Stimulated activated CD4-positive, alpha-beta T cell treated with anti-CD3 and anti-CD28 coated beads, TNF-alpha, amount 100 ng/mL, for 24 hours (primary cell): ENCODE results near the gene NKIRAS2.
A peak's percentile ranks its signal among the peaks of the same experiment; 100 is the strongest.

ENCODE experiments used
- DNase-seq, 3 experiments: peaks; one replicate each; pipeline ENCODE4 v3.0.0-alpha.2; 2020; ENCODE audit warnings: low read depth in 3 of 3

Gene NKIRAS2

DNA sequence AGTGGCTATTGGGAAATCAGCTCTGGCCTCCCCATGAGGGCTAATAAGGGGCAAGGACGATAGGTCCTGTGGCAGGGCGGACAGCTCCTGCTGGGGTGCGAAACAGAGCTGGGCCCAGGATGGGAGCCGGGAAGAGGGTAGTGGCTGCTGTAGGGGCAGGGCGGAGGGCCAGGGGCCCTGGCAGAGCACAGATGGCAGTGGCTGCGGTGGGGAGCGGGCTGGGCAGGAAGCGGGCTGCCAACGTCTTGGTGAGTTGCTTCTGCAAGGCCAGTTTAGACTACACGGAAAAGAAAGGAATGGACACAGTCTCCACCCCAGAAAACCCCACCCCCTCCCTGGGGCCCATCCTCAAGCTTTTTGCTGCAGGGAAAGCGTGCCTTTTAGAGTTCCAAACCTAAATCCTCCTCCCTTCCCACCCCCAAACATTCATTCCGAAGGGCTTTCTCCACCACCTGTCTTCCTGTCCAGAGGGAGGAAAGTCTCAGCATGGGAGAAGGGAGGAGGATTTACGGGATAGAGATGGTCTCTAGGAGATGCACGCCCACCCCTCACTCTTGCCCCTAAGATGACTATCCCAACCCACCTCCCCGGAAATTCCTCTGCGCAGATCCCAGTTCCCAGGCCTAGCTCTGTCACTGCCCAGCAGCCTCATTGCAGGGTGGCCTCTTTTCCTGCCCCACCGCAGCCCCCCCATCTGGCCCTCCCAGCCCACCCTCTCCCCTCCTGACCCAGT lies 7.1 kb downstream of the NKIRAS2 start:
- no peak for DNase-seq

DNA sequence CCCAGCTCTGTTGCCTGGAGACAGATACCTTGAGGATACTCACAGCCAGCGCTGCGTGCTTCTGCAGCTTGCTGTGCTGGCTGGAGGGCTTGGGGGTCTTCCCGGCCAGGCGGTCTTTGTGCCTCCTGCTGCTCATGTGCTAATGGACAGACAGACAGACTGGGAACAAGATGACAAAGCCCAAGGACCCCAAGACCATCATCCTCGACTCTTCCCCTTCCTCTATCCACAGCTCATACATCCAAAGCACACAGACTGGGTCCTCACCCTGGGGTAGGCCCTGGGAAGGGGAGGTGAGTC lies 7.7 kb downstream of the NKIRAS2 start:
- DNase-seq: no peak

DNA sequence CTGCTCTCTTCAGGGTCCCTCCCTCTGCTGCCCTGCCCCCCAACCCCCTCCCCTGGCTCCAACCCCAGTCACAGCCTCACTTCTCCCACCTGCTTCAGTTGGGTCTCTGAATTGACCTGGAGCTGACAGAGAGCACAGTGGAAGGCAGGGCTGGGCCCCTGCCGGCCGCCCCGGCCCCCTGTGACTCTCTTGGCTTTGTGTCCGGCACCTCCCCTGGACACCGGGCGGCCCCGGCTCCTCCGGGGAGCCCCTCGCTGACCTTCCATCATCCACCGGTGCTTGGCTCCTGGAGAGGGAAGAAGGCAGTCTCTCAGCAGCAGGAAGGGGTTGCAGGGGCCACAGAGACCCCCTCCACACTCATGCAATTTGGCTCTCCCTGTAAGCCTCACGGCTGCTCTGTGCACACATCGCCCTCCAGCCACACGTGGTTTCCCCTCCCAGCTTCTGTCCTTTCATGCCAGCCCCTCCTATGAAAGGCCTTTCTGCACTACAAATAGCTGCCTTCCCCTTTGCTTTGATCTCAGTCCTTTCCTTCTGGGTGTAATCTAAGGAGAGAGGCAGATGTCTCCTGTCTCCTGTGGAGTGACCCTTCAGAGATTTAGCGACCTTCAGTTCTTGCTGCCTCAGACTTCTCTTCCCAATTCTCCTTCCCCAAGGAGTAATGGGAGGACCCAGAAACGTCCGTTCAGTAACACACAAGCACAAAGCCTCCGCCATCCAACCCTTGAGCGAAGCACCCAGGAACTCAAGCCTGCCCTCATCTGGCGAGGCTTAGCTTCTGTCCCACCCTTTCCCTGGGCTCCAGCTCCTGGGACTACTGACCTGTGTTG lies 8.3 kb downstream of the NKIRAS2 start:
- no peak for DNase-seq

DNA sequence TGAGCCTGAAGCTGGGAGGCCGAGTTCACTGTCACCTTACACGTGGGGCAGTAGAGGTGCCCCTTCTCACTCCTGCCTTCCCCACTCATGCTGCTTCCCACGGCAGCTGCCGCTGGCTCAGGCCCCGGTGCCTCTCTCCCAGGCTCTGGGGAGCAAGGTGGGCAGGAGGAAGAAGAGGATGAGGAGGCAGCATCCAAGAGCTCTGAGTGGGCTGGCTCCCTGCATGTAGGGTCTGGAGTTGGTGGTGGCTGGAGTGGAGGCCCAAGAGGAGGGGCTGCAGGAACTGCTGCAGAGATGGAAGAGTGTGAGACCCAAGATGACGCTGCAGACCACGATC lies 8.9 kb downstream of the NKIRAS2 start:
- no peak for DNase-seq

DNA sequence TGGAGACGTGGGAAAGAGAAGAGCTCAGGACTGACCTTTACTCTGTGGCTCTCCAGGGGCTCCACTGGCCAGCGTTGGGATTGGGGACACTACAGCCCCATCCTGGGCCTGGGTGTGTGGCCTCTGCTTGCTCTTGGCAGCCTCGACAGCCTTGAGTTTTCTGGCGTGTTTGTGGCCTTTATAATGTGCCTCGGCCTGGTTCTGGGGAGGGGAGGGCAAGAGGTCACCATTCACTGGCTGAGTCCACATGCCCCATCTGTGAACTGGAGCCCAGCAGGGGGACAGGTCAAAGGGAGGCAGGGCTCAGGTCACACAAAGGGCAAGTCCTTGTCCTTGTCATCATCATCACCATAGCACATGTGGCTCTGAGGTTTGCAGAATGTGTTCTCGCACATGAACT lies 11.7 kb downstream of the NKIRAS2 start:
- no peak for DNase-seq

DNA sequence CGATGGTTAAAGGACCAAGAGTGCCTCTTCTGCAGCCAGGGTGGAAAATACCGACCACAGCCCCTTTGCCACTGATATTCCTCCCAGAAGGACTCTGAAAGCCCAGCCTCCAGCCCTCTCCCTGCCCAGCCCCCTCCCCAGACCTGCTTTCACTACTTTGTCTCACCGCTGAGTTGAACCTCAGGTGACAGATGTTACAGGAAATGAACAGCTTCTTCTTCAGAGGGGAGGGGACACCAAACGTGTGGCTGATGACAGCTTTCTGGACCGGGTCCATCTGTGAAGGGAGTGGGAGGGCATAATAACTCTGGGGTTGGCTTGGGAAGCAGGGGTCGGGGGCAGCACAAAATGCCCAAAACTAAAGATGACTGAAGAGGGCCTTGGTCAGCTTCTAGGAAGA lies 14.2 kb downstream of the NKIRAS2 start:
- DNase-seq: no peak

DNA sequence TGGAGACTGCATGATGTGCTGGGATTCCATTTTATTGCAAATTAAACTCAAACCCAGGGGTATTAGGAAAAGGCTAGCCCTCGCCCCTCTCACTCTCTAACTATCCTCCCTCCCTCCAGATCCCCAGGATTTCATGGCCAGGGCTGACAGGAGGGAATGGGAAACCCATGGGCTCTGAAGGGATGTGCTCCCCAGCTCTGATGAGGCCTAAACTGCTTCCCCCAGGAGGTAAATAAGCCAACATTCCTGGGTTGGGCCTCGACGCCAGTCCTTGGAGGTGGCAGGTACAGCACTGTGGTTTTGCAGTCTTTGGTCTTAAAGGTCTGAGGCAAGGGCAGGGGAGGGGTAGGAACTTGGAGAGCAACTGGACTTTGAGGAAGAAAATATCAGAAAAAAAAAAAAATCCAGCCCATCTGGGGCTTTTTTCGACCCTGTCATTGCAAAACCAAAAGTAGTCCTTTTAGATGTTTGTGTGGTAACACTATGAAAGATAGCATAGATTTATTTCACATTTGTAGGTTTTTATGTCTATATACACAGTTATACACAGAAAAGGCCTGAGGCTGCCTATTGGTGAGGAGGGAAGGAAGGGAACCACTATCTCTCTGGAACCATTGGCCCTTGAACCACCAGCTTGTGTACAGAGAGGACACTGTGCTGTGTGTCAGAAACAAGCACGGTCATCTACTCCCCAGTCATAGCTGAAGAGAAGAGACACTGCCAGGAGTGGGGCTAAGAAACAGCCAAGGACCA lies 18.5 kb downstream of the NKIRAS2 start:
- DNase-seq: no peak

DNA sequence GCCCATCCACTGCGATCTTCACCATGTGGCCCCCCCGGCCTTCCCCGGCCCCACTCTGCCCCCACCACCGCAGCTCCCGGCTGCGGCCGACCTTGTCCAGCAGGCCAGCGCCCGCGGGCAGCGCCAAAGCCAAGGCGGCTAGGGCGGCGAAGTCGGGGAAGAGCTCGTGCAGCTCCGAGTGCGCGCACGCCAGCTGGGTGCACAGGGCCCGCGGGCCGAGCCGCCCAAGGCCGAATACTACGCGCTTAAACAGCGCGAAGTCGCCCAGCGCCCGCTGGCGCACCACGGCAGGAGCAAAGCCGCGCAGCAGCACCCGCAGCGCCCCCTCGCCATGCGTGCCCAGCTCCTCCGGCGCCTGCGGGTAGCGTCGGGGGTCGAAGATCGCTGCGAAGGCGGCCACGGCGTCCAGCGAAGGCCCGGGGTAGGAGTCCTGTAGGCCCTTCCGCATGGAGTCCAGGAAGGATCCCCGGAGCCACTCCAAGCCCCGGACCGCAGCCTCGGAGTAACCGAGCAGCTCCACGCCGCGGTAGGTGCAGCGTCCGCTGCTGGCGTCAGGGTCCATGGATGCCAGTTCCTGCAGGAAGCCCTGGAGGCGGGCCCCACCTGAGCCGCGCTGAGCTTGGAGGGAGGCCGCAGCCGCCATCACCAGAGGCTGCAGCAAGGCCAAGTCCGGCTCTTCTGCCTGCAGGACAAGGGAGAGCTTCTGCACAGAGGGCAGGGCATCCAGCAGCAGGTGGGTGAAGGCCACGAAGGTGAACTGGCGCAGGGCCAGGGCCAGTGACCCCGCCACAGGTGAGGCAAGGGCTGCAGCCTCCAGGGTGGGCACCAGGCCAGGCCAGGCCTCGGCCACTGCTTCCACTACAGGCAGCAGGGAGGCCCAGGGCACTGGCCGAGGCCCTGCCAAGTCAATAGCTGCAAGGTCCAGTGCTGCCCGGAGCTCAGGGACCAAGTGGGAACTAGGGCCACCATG lies 20.2 kb downstream of the NKIRAS2 start:
- DNase-seq: no peak

DNA sequence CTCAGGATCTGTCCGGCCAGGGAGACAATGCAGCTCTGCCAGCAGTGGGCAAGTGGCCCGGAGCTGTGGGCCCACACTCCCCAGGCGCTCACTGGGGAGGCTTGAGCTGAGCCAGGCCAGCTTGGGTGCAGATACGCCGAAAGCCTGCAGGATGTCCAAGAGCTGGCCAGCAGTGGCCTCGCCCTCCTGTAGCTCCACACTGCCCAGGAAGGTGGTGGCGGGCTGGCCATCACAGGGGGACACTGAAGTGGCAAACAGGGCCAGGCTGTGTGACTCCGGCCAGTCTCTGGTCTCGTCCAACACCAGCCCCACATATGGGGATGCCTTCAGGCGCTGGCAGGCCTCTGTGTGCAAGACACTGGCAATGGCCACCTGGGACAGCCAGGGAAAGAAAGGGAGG lies 20.9 kb downstream of the NKIRAS2 start:
- no peak for DNase-seq

DNA sequence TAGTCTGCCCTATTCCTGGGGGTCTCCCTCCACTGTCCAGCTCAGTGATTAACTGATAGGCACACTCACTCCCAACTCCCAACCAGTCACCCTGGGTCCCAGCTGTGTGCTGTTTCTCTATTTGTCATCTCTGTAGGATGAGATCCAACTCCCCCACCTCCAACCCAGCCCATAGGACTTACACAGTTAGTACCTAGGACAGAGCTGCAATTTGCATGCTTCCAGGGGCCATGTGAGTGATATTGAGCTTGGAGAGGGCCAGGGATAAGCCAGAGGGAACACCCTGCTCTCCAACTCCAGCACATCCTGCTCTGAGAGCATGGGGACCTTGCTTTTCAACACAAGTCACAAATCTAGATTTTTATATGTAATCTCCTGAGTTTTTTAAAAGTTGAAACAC lies 21.7 kb downstream of the NKIRAS2 start:
- DNase-seq: no peak

DNA sequence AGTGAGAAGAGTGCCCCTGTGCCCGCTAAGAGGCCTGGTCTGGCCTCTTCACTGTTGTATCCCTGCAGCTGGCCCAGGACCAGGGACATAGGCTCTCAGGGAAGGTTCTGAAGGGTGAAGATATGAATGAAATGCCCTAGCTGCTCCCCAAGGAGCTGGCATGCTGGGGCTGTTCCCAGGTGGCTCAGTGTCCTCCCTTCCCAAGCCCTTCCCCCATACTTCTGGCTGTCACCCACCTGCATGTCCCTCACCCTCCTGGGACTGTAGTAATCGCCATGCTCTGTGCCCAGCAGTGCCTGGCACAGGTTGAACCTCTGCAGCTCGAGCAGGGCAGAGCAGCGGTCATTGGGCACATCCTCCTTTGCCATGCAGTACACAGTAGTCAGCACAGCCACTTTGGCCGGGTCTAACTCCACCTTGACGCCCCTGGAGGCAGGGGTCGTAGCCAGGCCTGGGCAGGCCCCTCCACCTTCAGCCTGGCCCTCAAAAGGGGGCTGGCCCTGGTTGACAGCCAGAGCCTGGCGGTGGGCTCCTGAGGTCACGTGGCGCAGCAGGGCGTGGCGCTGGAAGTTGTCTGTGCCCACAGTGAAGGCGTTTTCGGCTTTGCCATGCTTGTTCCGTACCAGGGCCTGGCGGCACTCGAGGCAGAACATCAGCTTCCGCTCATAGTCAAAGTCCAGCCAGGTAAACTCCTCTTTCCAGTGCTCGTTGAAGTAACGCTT lies 22.9 kb downstream of the NKIRAS2 start:
- DNase-seq: no peak

DNA sequence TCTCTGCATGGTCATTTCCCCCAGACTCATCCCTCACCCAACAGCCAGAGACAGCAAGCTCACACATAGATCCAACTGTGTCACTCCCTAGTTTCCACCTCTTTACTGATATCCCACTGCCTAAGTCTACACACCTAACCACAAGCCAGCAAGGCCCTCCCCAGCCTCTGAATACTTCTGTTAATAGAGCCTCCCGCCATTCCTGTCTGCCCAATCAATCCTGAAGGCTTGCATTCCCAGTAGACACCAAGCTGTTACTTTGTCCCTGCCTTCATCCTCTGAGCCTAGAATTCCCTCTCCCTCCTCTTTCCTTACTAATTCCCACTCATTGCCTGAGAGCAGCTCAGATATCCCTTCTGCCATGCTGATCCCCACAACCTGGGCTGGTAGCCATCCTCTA lies 25.8 kb downstream of the NKIRAS2 start:
- DNase-seq: no peak

DNA sequence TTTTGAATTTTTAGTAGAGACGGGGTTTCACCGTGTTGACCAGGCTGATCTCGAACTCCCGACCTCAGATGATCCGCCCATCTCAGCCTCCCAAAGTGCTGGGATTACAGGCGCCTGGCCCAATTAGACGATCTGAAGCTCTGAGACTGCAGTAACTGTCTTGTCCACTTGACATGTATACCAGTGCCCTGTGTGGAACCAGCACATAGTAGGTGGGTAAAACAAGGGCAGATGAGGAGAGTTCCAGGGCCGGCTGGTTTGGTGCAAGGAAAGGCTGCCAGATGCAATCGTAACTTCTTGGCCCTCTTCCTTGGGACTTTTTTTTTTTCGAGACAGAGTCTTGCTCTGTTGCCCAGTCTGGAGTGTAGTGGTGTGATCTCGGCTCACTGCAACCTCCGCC lies 27.5 kb downstream of the NKIRAS2 start:
- DNase-seq: no peak

DNA sequence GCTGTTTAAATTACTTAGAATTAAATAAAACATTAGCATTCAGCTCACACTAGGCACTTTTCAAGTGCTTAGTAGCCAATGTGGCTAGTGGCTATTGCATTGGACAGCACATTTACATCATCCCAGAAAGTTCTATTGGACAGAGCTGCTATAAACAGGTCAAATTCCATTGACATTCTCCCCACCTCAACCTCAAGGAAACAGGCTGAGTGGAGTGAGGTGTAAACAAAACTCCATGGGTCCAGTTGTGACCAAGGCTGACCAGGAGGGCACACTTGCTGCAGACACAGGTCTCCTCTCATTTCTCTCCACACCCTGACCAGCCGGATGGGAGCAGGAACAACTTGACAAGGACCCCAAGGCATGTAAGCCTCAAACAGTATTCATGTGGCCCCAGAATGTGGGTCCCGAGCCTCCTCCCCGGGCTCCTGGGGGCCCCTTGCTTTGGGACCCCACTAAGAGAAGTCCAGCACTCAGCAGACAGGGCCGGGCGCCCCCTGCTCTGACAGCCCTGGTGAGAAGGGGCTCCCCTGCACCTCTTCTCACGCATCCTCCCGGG lies 30.0 kb downstream of the NKIRAS2 start:
- no peak for DNase-seq

DNA sequence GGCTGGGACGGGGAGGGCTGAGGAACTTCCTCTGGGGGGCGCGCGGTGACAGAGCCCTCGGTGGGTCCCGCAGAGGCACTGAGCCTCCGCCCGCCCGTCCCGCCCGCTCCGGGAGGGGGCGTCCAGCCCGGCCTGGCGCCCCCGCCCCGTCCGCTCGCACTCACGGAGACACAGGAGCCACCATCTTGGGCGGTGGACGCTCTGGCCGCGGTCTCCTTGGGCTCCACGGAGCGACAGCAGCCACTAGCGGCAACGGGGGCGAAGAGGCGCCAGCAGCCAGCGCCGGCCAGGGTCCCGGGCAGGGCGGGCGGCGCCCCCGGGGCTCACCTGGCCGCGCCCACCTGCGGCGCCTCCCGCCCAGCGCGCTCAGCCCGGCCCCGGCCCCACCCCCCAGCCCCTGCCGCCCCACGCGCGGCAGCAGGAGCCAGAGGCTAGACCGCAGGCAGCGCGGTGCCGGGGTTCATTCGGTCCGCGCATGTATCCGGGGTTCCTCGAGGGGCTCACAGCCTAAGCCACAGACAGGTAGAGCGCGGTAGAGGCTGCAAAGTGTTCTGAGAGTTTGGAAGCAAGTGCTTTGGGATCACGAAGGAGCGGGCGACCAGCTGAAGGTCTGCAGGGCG lies 30.6 kb downstream of the NKIRAS2 start, which contains the start of gene C17orf113:
Gene C17orf113, minus strand, starts transcription at position 209 of the 620 bp plus-strand sequence. CDS start 7,225 bp downstream, outside the sequence.
- DNase-seq: peak in 2 of 3 experiments; percentile 9 to 34

DNA sequence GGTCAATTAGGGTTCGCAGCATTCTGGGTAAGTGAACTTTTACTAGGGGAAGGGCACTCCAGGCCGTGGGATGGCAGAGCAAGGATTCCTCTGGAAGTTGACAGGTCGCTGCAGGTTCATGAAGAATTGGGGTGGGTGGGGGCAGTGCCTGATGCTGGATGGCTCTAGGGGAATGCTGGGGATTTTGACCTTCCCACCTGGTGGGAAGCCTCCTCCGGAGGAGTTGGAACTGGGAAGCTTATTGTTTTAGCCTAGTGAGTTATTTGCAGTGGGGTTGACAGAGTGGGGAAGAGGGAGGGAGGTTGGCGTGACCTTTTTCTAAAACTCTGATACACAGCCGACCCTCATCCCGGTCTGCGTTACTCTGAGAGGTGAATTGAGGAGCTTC lies 31.1 kb downstream of the NKIRAS2 start:
- DNase-seq: no peak

DNA sequence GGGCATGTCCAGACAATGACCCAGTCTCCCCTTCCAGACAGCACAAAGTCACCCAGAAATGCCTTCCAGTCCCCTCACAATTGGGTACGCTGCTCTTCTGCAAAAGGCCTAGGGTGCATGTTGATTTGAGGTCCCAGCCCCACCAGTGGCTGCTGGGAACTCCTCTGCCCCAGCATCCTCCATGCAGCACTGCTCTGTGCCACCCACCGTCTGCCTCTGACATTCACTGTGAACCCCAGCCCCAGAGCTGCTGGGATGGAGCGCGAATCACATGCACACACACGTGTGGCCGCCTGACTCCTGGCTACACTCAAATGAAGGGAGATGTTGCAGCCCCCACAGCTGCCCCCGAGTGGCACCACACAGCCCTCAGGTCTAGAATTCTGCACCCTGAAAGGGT lies 31.8 kb downstream of the NKIRAS2 start:
- DNase-seq: no peak

DNA sequence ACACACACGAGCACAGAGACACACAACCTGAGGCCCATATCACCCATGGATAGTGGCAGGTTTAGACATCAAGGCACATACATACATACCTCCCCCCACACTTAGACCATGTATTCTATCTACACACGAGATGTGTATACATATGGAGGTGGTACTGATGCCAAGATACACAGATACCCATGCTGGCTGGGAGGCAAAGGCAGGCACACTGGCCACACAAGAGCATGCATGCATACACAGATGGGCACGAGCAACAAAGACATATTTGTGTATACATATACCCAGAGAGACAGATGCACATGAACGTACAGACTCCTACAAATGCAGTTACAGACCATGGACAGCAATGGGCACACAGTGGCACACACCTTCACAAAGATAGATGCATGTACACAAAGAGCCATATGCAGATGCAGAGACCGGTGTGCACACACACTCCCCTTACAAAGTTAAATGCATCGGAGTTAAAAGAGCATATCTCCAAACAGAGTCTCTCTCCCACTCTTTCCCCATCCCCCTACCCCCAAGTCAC lies 32.5 kb downstream of the NKIRAS2 start:
- DNase-seq: no peak

DNA sequence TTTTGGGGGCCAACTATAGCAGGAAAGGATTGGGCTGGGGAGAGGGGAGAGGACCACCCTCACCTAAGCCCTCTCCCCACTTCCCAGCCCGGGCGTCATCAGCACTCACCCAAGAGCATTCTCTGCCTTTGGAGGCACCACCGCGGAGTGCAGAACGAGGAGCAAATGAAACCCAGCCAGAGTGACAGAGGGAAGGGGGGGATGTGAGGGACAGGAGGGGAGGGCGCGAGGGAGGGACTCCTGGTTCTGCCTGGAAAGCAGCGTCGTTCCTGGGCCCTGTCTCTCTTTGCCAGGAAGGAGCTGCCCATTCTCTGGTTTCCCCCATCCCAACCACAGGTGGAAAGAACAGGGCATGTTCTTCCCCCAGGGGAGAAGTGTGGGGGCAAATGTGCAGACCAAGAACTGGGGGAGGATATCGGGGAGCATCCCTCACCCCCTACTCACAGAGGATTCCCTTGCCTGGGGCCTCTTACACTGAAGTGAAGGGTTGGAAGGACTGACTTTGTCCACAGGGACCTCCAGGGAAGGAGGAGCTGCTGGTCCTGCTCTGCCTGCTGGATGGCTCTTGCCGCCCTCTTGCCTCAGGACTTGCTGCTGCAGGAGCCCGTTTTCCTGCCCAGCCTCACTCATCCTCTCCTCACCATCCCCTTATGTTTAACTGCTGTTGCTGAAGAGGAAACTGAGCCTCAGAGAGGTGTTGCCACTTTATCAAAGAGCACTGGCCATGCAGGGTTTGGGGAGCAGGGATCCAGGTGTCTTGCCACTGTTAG lies 34.0 kb downstream of the NKIRAS2 start:
- no peak for DNase-seq
